ENCODE results near the gene WNT2. TPM values are rescaled to one million over a fixed set of nuclear protein-coding genes. Genes with fewer than 3 reads are reported as not detected.

WNT2 gene
- total RNA-seq, 1 experiment from 2014 or later = not detected

GRCh38 chr7:117362294-117362888 is 39.5 kb upstream of the WNT2 start:
- H3K27me3 ChIP-seq (replicated peaks; ENCODE audit: control insufficient read depth, insufficient read depth, low read length) = no peaks in the 10 kb centered on the region
- H3K4me3 ChIP-seq (ENCODE audit: low read depth, low read length) = no peak overlapping the region
- Mint-ChIP-seq H3K4me1 (ENCODE audit: low read depth, unreplicated experiment) (no peaks in the 10 kb centered on the region), H3K27ac (ENCODE audit: unreplicated experiment) (no peak overlapping the region), H3K36me3 (ENCODE audit: insufficient read depth, unreplicated experiment) (no peaks in the 10 kb centered on the region), H3K27me3 (ENCODE audit: insufficient read depth, unreplicated experiment) (peaks cover 7% of the 10 kb centered on the region), H3K4me3 (ENCODE audit: unreplicated experiment) (no peak overlapping the region), H3K9me3 (ENCODE audit: unreplicated experiment) (no peaks in the 10 kb centered on the region)
- no peak for DNase-seq
- CTCF ChIA-PET = no interaction called here
- no TSS peak for BruUV-seq (replicated peaks)
- intact Hi-C loops (cut with micrococcal nuclease; ENCODE audit: unreplicated experiment) = no loop called here
- no peaks in the 10 kb centered on the region for H3K36me3 ChIP-seq (ENCODE audit: control insufficient read depth, insufficient read depth, low read length)
- POLR2A ChIA-PET = no interaction called here
- H3K4me1 ChIP-seq = no peaks in the 10 kb centered on the region
- TF ChIP-seq, protein P1, sequence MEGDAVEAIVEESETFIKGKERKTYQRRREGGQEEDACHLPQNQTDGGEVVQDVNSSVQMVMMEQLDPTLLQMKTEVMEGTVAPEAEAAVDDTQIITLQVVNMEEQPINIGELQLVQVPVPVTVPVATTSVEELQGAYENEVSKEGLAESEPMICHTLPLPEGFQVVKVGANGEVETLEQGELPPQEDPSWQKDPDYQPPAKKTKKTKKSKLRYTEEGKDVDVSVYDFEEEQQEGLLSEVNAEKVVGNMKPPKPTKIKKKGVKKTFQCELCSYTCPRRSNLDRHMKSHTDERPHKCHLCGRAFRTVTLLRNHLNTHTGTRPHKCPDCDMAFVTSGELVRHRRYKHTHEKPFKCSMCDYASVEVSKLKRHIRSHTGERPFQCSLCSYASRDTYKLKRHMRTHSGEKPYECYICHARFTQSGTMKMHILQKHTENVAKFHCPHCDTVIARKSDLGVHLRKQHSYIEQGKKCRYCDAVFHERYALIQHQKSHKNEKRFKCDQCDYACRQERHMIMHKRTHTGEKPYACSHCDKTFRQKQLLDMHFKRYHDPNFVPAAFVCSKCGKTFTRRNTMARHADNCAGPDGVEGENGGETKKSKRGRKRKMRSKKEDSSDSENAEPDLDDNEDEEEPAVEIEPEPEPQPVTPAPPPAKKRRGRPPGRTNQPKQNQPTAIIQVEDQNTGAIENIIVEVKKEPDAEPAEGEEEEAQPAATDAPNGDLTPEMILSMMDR (IDR thresholded peaks at IDR 0.05; ENCODE audit: insufficient read depth in 1 of 2, low read depth in 1 of 2, low read length in 1 of 2, severe bottlenecking in 1 of 2, unreplicated experiment in 1 of 2) = no peak
- no peaks in the 10 kb centered on the region for H3K9me3 ChIP-seq

DNA sequence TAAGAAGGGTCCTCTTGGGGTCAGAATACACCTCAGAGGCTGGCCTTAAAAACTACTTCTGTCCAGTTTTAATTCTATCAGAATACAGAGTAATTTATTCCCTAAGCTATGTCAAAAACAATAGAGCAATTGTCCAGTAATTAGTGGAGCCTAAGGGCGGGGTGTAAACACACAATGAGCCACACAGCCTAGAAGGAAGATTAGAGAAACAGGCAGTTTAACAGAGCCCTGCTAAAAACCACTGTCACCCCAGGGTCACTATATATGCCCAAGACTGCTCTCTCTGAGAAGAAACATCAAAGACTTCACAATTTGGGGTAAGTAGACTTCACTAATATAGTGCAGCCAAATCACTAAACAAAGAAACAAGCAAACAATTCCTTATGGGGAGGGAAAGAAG is 27.2 kb upstream of the WNT2 start:
- intact Hi-C loops (cut with micrococcal nuclease; ENCODE audit: unreplicated experiment) = no loop called here
- BruUV-seq (replicated peaks) = no TSS peak
- Histone ChIP-seq H3K4me1 (no peaks in the 10 kb centered on the region), H3K9me3 (no peaks in the 10 kb centered on the region), H3K36me3 (ENCODE audit: control insufficient read depth, insufficient read depth, low read length) (no peaks in the 10 kb centered on the region), H3K4me3 (ENCODE audit: low read depth, low read length) (no peak overlapping the region), H3K27me3 (replicated peaks; ENCODE audit: control insufficient read depth, insufficient read depth, low read length) (no peaks in the 10 kb centered on the region)
- Mint-ChIP-seq H3K4me1 (ENCODE audit: low read depth, unreplicated experiment) (peaks cover 6% of the 10 kb centered on the region), H3K36me3 (ENCODE audit: insufficient read depth, unreplicated experiment) (no peaks in the 10 kb centered on the region), H3K27me3 (ENCODE audit: insufficient read depth, unreplicated experiment) (peaks cover 45% of the 10 kb centered on the region), H3K27ac (ENCODE audit: unreplicated experiment) (no peak overlapping the region), H3K9me3 (ENCODE audit: unreplicated experiment) (no peaks in the 10 kb centered on the region), H3K4me3 (ENCODE audit: unreplicated experiment) (no peak overlapping the region)
- TF ChIP-seq, protein P1 (IDR thresholded peaks at IDR 0.05; ENCODE audit: insufficient read depth in 1 of 2, low read depth in 1 of 2, low read length in 1 of 2, severe bottlenecking in 1 of 2, unreplicated experiment in 1 of 2) = no peak
- ChIA-PET POLR2A (no interaction called here), CTCF (no interaction called here)
- no peak for DNase-seq

- POLR2A ChIA-PET = no interaction called here
- peaks cover 47% of the 10 kb centered on the region for H3K27me3 Mint-ChIP-seq (ENCODE audit: insufficient read depth, unreplicated experiment)
These were observed 26.7 kb upstream of the WNT2 start for GRCh38 chr7:117349570-117349969.

More at GRCh38 chr7:117349570-117349969, 26.7 kb upstream of the WNT2 start:
- no peaks in the 10 kb centered on the region for H3K9me3 Mint-ChIP-seq (ENCODE audit: unreplicated experiment)
- no peaks in the 10 kb centered on the region for H3K27me3 ChIP-seq (replicated peaks; ENCODE audit: control insufficient read depth, insufficient read depth, low read length)
- H3K36me3 ChIP-seq (ENCODE audit: control insufficient read depth, insufficient read depth, low read length) = no peaks in the 10 kb centered on the region
- no peaks in the 10 kb centered on the region for H3K4me1 ChIP-seq
- no peaks in the 10 kb centered on the region for H3K9me3 ChIP-seq
- TF ChIP-seq, protein P1 (IDR thresholded peaks at IDR 0.05; ENCODE audit: insufficient read depth in 1 of 2, low read depth in 1 of 2, low read length in 1 of 2, severe bottlenecking in 1 of 2, unreplicated experiment in 1 of 2) = no peak
- no peak overlapping the region for H3K4me3 ChIP-seq (ENCODE audit: low read depth, low read length)
- peaks cover 6% of the 10 kb centered on the region for H3K4me1 Mint-ChIP-seq (ENCODE audit: low read depth, unreplicated experiment)
- H3K27ac Mint-ChIP-seq (ENCODE audit: unreplicated experiment) = no peak overlapping the region
- H3K36me3 Mint-ChIP-seq (ENCODE audit: insufficient read depth, unreplicated experiment) = no peaks in the 10 kb centered on the region
- CTCF ChIA-PET = no interaction called here
- no TSS peak for BruUV-seq (replicated peaks)
- no peak for DNase-seq
- no peak overlapping the region for H3K4me3 Mint-ChIP-seq (ENCODE audit: unreplicated experiment)
- intact Hi-C loops (cut with micrococcal nuclease; ENCODE audit: unreplicated experiment) = no loop called here

Measured in Caco-2 (cell line).